ENCODE results near the gene P2RX6. TPM values are rescaled to one million over a fixed set of nuclear protein-coding genes. Genes with fewer than 3 reads are reported as not detected.

The P2RX6 gene
- total and polyA plus RNA-seq, 2 of the 4 experiments (the other 2 are of a cell fraction) = 0.90 to 1.6 TPM

DNA sequence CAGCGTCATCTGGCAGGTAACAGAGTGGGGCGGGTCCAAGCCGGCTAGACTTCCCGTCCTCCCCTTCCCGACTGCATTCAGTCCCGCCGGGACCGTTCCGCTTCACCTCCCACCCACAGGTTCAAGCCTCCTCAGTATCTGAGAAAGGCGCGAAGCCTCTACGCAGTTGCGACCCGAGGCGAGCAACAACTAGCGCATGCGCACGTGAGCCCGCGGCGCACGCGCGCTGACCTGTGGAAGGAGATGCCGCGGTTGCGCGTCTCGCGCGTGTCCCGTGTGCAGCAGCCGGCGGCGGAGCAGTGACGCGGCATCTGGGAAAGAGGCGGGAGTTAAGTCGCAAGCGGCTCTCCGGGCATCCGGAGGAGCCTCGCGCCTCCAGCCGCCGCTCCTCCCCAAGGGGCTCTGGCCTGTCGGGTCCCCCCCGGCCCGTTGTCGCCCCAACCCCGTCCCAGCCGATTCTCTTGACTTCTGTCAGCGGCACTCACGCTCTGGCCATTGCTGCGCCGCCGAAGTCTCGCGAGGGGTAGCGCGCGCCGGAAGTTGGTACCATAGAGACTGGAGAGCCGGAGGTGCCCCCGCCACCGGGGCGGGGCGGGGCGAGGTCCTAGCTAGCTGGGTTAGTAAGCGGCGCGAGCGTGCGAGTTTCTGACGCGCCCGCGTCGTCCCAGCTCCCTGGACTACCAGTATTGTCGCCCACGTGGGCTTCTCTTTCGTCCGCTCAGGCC is 13.2 kb upstream of the P2RX6 start, which contains the start of gene THAP7 (continued):
- TF ChIP-seq, protein P1, sequence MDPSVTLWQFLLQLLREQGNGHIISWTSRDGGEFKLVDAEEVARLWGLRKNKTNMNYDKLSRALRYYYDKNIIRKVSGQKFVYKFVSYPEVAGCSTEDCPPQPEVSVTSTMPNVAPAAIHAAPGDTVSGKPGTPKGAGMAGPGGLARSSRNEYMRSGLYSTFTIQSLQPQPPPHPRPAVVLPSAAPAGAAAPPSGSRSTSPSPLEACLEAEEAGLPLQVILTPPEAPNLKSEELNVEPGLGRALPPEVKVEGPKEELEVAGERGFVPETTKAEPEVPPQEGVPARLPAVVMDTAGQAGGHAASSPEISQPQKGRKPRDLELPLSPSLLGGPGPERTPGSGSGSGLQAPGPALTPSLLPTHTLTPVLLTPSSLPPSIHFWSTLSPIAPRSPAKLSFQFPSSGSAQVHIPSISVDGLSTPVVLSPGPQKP (IDR thresholded peaks at IDR 0.05; ENCODE audit: borderline replicate concordance, low read depth, low read length) = peak; percentile 31; the same call in 1 of the 2 replicates
- no peak for TF ChIP-seq RCOR1 (IDR thresholded peaks at IDR 0.05; ENCODE audit: insufficient replicate concordance, low read length)
- TF ChIP-seq MAFK (IDR thresholded peaks at IDR 0.05; ENCODE audit: low read depth, low read length) = no peak

DNA sequence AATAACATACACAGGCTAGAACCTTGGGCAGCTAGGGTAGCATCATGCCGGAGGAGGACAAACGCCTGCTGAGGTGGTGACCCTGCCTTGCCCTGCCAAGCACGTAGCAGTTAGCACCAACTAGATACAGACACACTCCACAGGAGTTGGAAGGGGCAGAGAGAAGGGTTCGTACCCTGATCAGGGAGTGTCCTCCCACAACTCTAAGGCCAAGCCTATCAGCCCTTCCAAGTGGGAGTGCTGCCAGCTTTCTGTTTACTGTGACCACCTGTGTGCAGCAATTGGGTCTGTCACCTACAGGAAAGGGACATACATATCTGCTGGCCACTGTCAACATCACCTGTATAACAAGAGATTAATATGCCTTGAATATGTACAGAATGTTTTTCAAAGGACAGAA is 11.2 kb upstream of the P2RX6 start:
- BruUV-seq (replicated peaks) = no TSS peak
- TF ChIP-seq RCOR1 (IDR thresholded peaks at IDR 0.05; ENCODE audit: insufficient replicate concordance, low read length) = no peak
- no peak for TF ChIP-seq USF2 (IDR thresholded peaks at IDR 0.05; ENCODE audit: low read depth, low read length)

More for the DNA sequence above, 11.2 kb upstream of the P2RX6 start:
- Histone ChIP-seq H2BK15ac (ENCODE audit: low read depth, low read length) (no peak overlapping the region), H3K56ac (ENCODE audit: extremely low read depth, insufficient read depth, low read length) (no peak overlapping the region), H4K5ac (ENCODE audit: low read depth, low read length) (no peak overlapping the region), H3K9ac (ENCODE audit: low read depth, low read length) (no peak overlapping the region), H2AK9ac (replicated peaks; ENCODE audit: low read depth, low read length, poor library complexity) (peak overlapping the region; percentile 73), H2BK120ac (ENCODE audit: low read depth, low read length) (no peak overlapping the region), H3K4me2 (ENCODE audit: low read depth, low read length) (0 out of 2 replicates have a peak overlapping the region, but pooled peaks have one; percentile 19), H3K4me1 (ENCODE audit: control insufficient read depth, insufficient read depth, low read length) (peaks cover 15% of the 10 kb centered on the region), H3K4ac (ENCODE audit: low read depth, low read length) (no peak overlapping the region), H3K79me1 (ENCODE audit: low read depth in 1 of 2, low read length in 2 of 2) (peaks cover 19 to 41% of the 10 kb centered on the region in 2 experiments), H4K8ac (ENCODE audit: low read depth in 2 of 2, low read length in 2 of 2) (0 out of 4 replicates have a peak overlapping the region, but pooled peaks of 1 of the 2 experiments have one; percentile 24), H4K91ac (ENCODE audit: insufficient read depth, low read depth, low read length) (no peak overlapping the region; the same call in 1 of the 2 replicates), H2BK5ac (ENCODE audit: low read depth, low read length, poor library complexity, severe bottlenecking) (no peak overlapping the region), H3K14ac (replicated peaks; ENCODE audit: low read depth, low read length) (no peak overlapping the region), H2AK5ac (ENCODE audit: low read depth, low read length) (peak overlapping the region; percentile 88; the same call in 1 of the 2 replicates), H3K9me1 (ENCODE audit: insufficient read depth, low read length) (peaks cover 13% of the 10 kb centered on the region), H3K36me3 (ENCODE audit: control insufficient read depth, insufficient read depth, low read length) (peaks cover 13% of the 10 kb centered on the region; the same call in 1 of the 2 replicates), H3K23ac (ENCODE audit: low read depth, low read length) (no peak overlapping the region), H2BK20ac (ENCODE audit: low read depth, low read length) (no peak overlapping the region), H3K18ac (ENCODE audit: low read depth, low read length) (no peak overlapping the region), H2AFZ (replicated peaks; ENCODE audit: low read length, poor library complexity) (no peak overlapping the region), H4K20me1 (ENCODE audit: insufficient read depth, low read length) (peaks cover 9% of the 10 kb centered on the region; the same call in 1 of the 2 replicates), H3K4me3 (ENCODE audit: insufficient read depth, low read depth, low read length) (no peak overlapping the region), H3K27me3 (ENCODE audit: control insufficient read depth, insufficient read depth, low read length) (no peaks in the 10 kb centered on the region), H3K9me3 (ENCODE audit: control insufficient read depth, insufficient read depth, low read length) (no peaks in the 10 kb centered on the region), H3K27ac (ENCODE audit: insufficient read depth, low read length) (no peak overlapping the region)
- intact Hi-C loops (cut with micrococcal nuclease) (no loop called here), dilution Hi-C loops (cut with HindIII; ENCODE audit: low sequenced_read_pairs, unreplicated experiment) (no loop called here), in situ Hi-C loops (cut with MboI; ENCODE audit: low sequenced_read_pairs) (no loop called here)
- DNase-seq (no peak), ATAC-seq (ENCODE audit: low read depth) (no peak)
- ChIA-PET POLR2A (ENCODE audit: unreplicated experiment) (no interaction called here), CTCF (no interaction called here)
- WGBS, 2 experiments (ENCODE audit: extremely low coverage in 2 of 2, insufficient read length in 1 of 2) = no CpG with 5 or more reads among the region's 4 CpGs
